Liver (tissue), 9 donors: ENCODE results near the gene PGLYRP2. TPM values are rescaled to one million over a fixed set of nuclear protein-coding genes. Genes with fewer than 3 reads are reported as not detected.

Experiments
- DNase-seq: peaks from one replicate; pipeline ENCODE4 v3.0.0-alpha.2; 2017; ENCODE audit warnings: low spot score
- H3K27ac ChIP-seq, 2 donors: one replicate each; pipeline ENCODE4 v1.7.0; 2013; ENCODE audit warnings: inconsistent platforms in 2 of 2, low read length in 2 of 2, control low read depth in 1 of 2, low read depth in 1 of 2, mild to moderate bottlenecking in 1 of 2
- H3K27me3 ChIP-seq, 4 donors: one replicate each; pipeline versions ENCODE4 v1.6.1 to v1.7.0; 2013; ENCODE audit warnings: low read length in 3 of 4, inconsistent platforms in 1 of 4, mild to moderate bottlenecking in 1 of 4, moderate library complexity in 1 of 4; ENCODE audit not compliant: control insufficient read depth in 4 of 4, insufficient read depth in 4 of 4
- H3K36me3 ChIP-seq, 4 donors: one replicate each; pipeline versions ENCODE4 v1.6.1 to v1.7.0; 2013; ENCODE audit warnings: low read length in 3 of 4, mild to moderate bottlenecking in 3 of 4, low read depth in 1 of 4, moderate library complexity in 1 of 4; ENCODE audit not compliant: control insufficient read depth in 4 of 4, insufficient read depth in 3 of 4
- H3K4me1 ChIP-seq, 4 donors: one replicate each; pipeline versions ENCODE4 v1.6.1 to v1.7.0; 2013; ENCODE audit warnings: low read length in 3 of 4, mild to moderate bottlenecking in 3 of 4, moderate library complexity in 1 of 4; ENCODE audit not compliant: control insufficient read depth in 4 of 4, insufficient read depth in 4 of 4
- H3K4me3 ChIP-seq, 3 donors: one replicate each; pipeline versions ENCODE4 v1.6.1 to v1.7.0; 2013; ENCODE audit warnings: low read length in 3 of 3, control low read depth in 1 of 3, low read depth in 1 of 3, mild to moderate bottlenecking in 1 of 3
- H3K9ac ChIP-seq, 2 donors: one replicate each; pipeline ENCODE4 v1.7.0; 2013; ENCODE audit warnings: low read length in 2 of 2, mild to moderate bottlenecking in 2 of 2, moderate library complexity in 2 of 2, control low read depth in 1 of 2, low read depth in 1 of 2
- H3K9me3 ChIP-seq, 4 donors: one replicate each; pipeline versions ENCODE4 v1.6.1 to v1.7.0; 2013; ENCODE audit warnings: low read length in 3 of 4; ENCODE audit not compliant: control insufficient read depth in 4 of 4
- ATF3 ChIP-seq: IDR thresholded peaks from 2 replicates; pipeline ENCODE4 v1.6.1; 2016; ENCODE audit warnings: antibody characterized with exemption
- CTCF ChIP-seq: fragments of 150-350 bp; IDR thresholded peaks from 2 replicates; pipeline ENCODE4 v1.5.1; 2017; ENCODE audit warnings: improper control_type of control experiment, low read depth, low read length; ENCODE audit not compliant: missing input control
- EGR1 ChIP-seq, 2 donors: IDR thresholded peaks; 2 replicates each; pipeline ENCODE4 v1.6.1; 2016 to 2018; ENCODE audit warnings: antibody characterized with exemption in 2 of 2, low read depth in 2 of 2
- FOXA1 ChIP-seq: IDR thresholded peaks from 2 replicates; pipeline ENCODE4 v1.6.1; 2016; ENCODE audit warnings: antibody characterized with exemption
- FOXA2 ChIP-seq: IDR thresholded peaks from 2 replicates; pipeline ENCODE4 v1.6.1; 2016; ENCODE audit warnings: antibody characterized with exemption
- GABPA ChIP-seq, 2 donors: IDR thresholded peaks in 1 of 2; conservative IDR thresholded peaks in 1 of 2; 2 replicates each; pipeline ENCODE4 v1.6.1; 2016; ENCODE audit warnings: antibody characterized with exemption in 2 of 2, mild to moderate bottlenecking in 1 of 2, moderate library complexity in 1 of 2
- HNF4A ChIP-seq, 2 donors: conservative IDR thresholded peaks; 2 replicates each; pipeline ENCODE4 v1.6.1; 2016; ENCODE audit warnings: antibody characterized with exemption in 2 of 2, mild to moderate bottlenecking in 2 of 2
- HNF4G ChIP-seq: IDR thresholded peaks from 2 replicates; pipeline ENCODE4 v1.6.1; 2016; ENCODE audit warnings: antibody characterized with exemption
- JUND ChIP-seq, 2 donors: IDR thresholded peaks; 2 replicates each; pipeline ENCODE4 v1.6.1; 2016; ENCODE audit warnings: antibody characterized with exemption in 2 of 2
- MAX ChIP-seq: IDR thresholded peaks from 2 replicates; pipeline ENCODE4 v1.6.1; 2016; ENCODE audit warnings: antibody characterized with exemption
- NR2F2 ChIP-seq: IDR thresholded peaks from 2 replicates; pipeline ENCODE4 v1.6.1; 2016; ENCODE audit warnings: antibody characterized with exemption
- RAD21 ChIP-seq, 2 donors: IDR thresholded peaks; 2 replicates each; pipeline ENCODE4 v1.6.1; 2016; ENCODE audit warnings: antibody characterized with exemption in 2 of 2, mild to moderate bottlenecking in 2 of 2
- REST ChIP-seq: IDR thresholded peaks from 2 replicates; pipeline ENCODE4 v1.6.1; 2016; ENCODE audit warnings: antibody characterized with exemption, mild to moderate bottlenecking
- RXRA ChIP-seq, 2 donors: IDR thresholded peaks; 2 replicates each; pipeline ENCODE4 v1.6.1; 2017 to 2018; ENCODE audit warnings: antibody characterized with exemption in 2 of 2, mild to moderate bottlenecking in 1 of 2
- SP1 ChIP-seq: IDR thresholded peaks from 2 replicates; pipeline ENCODE4 v1.6.1; 2018; ENCODE audit warnings: antibody characterized with exemption, mild to moderate bottlenecking
- TAF1 ChIP-seq: conservative IDR thresholded peaks from 2 replicates; pipeline ENCODE4 v1.6.1; 2016; ENCODE audit warnings: antibody characterized with exemption, mild to moderate bottlenecking
- YY1 ChIP-seq: IDR thresholded peaks from 2 replicates; pipeline ENCODE4 v1.6.1; 2016; ENCODE audit warnings: antibody characterized with exemption, mild to moderate bottlenecking
- ZBTB33 ChIP-seq: IDR thresholded peaks from 2 replicates; pipeline ENCODE4 v1.6.1; 2016; ENCODE audit warnings: antibody characterized with exemption
- WGBS: extraction: QIAGEN DNeasy Blood & Tissue Kit; methylation state at CpG from one replicate; pipeline ENCODE4 v1.1.7; 2013; 5-methylcytosine and 5-hydroxymethylcytosine counted together
- polyA plus RNA-seq, 2 donors: library from polyadenylated mRNA; stranded (reverse) in 1 of 2; unstranded in 1 of 2; fragments of 200-250 nt in 1 of 2; fragments of >200 nt in 1 of 2; fragmentation: Nextera tagmentation in 1 of 2; extraction: Ambion mirVana in 1 of 2; gene quantifications; one replicate each; pipeline versions ENCODE4 v1.2.1 to v1.2.3, GENCODE V29; 2013 to 2015
- total RNA-seq, 2 donors: library from RNA; depleted of rRNA; stranded (reverse); fragments of >200 nt; gene quantifications; one replicate each; pipeline ENCODE4 v1.2.3, GENCODE V29; 2014
- donor health status: healthy.
- donor health status: healthy.
- donor health status: healthy.
- donor health status: healthy.
- donor health status: healthy.

PGLYRP2 gene
- total and polyA plus RNA-seq, 4 donors, result 9.9 to 134 (median 92.4) TPM

GRCh38 chr19:15425321-15425950 is 53.9 kb downstream of the PGLYRP2 start:
- H3K4me3 ChIP-seq, result no peak overlapping the region
- WGBS, result 96% methylated on average over 36 of the region's 36 CpGs
- no peaks in the 10 kb centered on the region for H3K9me3 ChIP-seq
- H3K9ac ChIP-seq, result no peak overlapping the region
- no peak for DNase-seq
- H3K27ac ChIP-seq, result no peak overlapping the region
- TF ChIP-seq GABPA (IDR thresholded peaks at IDR 0.05 in 1 of 2, conservative IDR thresholded peaks at IDR 0.05 in 1 of 2), result no peak
- TF ChIP-seq TAF1, result no peak
- no peak for TF ChIP-seq YY1
- TF ChIP-seq REST, result no peak
- H3K4me1 ChIP-seq, result peaks cover 16 to 46% (median 42%) of the 10 kb centered on the region in 4 donors
- peaks cover 8 to 42% (median 14%) of the 10 kb centered on the region in 4 donors for H3K36me3 ChIP-seq
- no peaks in the 10 kb centered on the region for H3K27me3 ChIP-seq

GRCh38 chr19:15424692-15425272 is 54.5 kb downstream of the PGLYRP2 start:
- Histone ChIP-seq H3K4me3 (no peak overlapping the region), H3K27ac (no peak overlapping the region), H3K4me1 (peaks cover 14 to 41% (median 35%) of the 10 kb centered on the region in 4 donors), H3K27me3 (no peaks in the 10 kb centered on the region), H3K36me3 (peaks cover 8 to 42% (median 14%) of the 10 kb centered on the region in 4 donors), H3K9me3 (no peaks in the 10 kb centered on the region), H3K9ac (no peak overlapping the region)
- no peak for DNase-seq
- TF ChIP-seq RXRA (IDR thresholded peaks at IDR 0.05) (no peak), NR2F2 (no peak), HNF4G (no peak), EGR1 (IDR thresholded peaks at IDR 0.05; ENCODE audit: low read depth in 2 of 2) (no peak), JUND (IDR thresholded peaks at IDR 0.05) (no peak), FOXA1 (no peak), YY1 (no peak), GABPA (IDR thresholded peaks at IDR 0.05 in 1 of 2, conservative IDR thresholded peaks at IDR 0.05 in 1 of 2) (no peak), SP1 (no peak), MAX (no peak), FOXA2 (no peak), HNF4A (conservative IDR thresholded peaks at IDR 0.05) (no peak), REST (no peak), TAF1 (no peak), CTCF (no peak), RAD21 (IDR thresholded peaks at IDR 0.05) (no peak), ZBTB33 (no peak), ATF3 (no peak)
- 98% methylated on average over 38 of the region's 38 CpGs for WGBS
